Left forelimb (tissue), 1 donor: ENCODE results near the gene FAM72D.
"Not testable (repeated sequence)": the region's sequence is repeated elsewhere in the genome, so short reads cannot be mapped to it uniquely, and the experiment has no call there.

Source experiments
- DNase-seq: peaks from one replicate; pipeline ENCODE4 v3.0.0-alpha.2; 2018; ENCODE audit warnings: low spot score

The FAM72D gene

DNA sequence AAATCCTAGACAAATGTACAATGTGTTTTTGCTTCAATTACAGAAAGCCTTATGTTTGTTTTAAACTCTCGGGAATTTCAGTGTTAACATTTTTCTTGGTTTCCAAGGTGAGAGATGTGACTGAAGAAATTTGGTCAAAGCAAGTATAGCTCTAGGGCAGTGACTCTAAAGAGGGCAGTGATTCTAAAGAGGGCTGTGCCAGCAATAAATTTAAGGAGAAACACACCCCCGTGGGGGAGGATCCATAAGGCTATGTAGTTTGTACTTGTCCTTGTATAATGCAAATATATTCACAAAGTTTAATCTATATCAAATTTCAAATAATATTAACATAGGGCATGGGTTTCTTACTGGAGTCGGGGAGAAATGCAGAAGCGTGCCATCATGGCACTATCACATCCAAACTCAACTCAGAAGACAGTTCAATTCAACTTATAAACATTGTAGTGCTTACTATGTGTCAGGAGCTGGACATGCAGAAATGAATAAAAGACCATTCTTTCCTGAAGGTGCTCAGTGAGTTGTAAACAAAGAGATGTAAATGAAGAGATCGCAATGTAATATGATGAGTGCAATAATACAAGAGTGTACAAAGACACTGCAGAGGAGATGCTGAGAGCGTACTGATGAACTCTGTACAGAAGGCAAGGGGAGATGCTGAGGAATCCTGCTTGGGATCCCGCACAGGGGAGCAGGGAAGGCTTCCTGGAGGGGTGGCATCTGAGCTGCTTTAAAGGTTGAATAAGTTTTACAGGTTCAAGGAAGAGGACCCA is 13.1 kb upstream of the FAM72D start:
- DNase-seq = not testable (repeated sequence)

GRCh38 chr1:145093517-145094149 is 2.1 kb upstream of the FAM72D start:
- peak; percentile 64 for DNase-seq

- not testable (repeated sequence) for DNase-seq
Observed at GRCh38 chr1:145094655-145095211, 1.0 kb upstream of the FAM72D start.

DNA sequence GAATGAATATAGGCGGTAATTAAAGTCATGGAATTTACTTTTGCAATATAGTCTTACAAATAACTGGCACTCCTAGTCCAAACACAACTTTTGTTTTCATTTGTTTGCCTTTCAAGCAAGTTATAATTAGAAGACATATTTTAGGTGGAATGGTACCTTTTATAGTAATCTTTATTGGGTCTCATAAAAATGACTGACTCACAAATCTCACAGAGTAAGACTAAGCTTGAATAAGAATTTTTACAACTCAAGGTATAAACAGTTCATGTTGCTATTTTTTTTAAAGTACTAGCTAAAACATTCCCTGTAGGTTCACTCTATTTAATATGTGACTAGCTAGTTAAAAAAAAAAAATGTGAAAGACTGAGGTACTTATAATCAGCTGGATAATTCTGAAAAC is 6.0 kb downstream of the FAM72D start:
- DNase-seq = not testable (repeated sequence)

DNA sequence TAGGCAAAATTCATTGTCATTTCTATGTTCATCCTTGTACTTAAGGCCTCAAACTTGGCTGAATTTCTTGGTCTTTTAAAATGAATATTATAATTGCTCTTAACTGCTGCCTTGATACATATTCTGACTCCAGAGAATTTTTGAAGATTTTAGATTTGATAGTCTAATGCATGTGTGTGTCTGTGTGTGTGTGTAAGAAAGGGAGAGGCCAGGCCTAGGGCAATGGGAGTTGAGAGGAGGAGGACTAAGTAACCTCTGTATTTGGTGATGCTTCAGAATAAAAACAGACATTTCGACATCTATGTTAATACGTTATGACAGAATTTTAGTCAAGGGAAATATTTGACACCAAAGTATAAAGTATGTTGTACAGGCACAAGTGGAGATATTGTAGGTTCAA is 7.5 kb downstream of the FAM72D start:
- DNase-seq = not testable (repeated sequence)

DNA sequence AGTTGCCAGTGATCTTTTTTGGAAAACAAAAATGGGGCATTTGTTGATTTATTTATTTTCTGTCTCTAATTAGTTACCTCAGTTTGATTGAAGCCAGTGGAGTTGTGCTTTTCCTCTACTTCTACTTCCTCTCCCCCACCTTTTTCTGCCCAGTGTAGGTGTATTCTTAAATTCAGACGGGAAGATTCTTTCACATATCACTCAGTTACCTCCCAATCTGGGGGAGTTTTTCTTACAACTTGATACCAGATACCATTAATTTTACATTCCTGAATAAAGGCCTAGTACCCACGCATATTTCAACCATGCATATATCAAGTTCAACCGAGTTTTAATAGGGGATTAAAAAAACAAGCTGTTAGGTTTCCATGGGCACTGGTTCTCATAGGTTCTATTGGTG is 15.9 kb downstream of the FAM72D start:
- DNase-seq = not testable (repeated sequence)

DNA sequence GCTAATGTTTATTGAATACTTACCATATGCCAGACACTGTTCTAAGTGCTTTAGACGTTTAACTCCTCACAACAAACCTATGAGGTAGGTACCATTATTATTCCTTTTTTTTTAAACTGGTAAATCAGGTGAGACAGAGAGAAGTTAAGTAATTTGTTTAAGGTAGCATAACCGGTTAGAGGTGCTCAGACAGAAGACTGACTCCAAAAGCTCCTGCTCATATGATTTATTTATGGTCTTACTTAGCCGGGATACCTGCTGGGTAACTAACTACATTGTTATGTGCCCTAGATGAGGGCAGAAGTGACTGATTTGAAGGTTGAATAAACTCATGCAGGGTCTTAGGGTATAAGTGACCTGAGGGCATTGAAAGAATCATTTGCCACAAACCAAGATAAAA is 16.9 kb downstream of the FAM72D start:
- DNase-seq = not testable (repeated sequence)

GRCh38 chr1:145114560-145115057 is 18.8 kb downstream of the FAM72D start:
- not testable (repeated sequence) for DNase-seq

- not testable (repeated sequence) for DNase-seq
Observed at GRCh38 chr1:145115587-145116493, 20.1 kb downstream of the FAM72D start.

DNA sequence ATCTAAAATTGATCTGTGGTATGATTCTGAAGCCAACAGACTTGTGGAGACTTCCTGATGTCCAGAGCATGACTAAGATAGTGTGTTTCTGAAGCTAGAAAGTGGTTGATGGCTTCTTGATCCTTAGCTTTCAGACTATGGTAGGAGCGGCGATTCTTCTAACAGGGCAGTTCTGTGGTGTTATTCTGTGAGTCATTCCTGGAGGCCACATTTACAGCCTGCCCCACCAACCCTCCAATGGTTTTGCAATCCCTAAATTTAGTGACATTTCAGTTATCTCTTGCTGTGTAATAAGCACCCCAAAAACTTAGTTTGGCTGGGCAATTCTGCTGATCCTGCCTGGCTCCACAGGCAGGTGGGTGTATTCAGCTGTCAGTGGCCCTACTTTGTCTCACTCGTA is 24.1 kb downstream of the FAM72D start:
- DNase-seq = not testable (repeated sequence)

- not testable (repeated sequence) for DNase-seq
Observed at GRCh38 chr1:145122344-145123061, 26.7 kb downstream of the FAM72D start.

DNA sequence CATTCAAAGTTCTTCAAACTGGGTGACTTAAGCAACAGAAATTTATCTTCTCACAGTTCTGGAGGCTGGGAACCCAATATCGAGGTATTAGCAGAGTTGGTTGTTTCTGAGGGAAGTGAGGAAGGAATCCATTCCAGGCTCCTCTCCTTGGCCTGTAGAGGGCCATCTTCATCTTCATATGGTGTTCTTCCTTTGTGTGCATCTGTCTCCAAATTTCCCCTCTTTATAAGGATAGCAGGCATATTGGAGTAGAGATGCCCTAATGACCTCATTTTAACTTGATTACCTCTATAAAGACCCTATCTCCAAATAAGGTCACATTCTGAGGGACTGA is 27.3 kb downstream of the FAM72D start:
- not testable (repeated sequence) for DNase-seq

- DNase-seq = not testable (repeated sequence)
Observed at GRCh38 chr1:145123992-145124641, 28.3 kb downstream of the FAM72D start.

GRCh38 chr1:145125112-145125511 is 29.3 kb downstream of the FAM72D start:
- DNase-seq = not testable (repeated sequence)

DNA sequence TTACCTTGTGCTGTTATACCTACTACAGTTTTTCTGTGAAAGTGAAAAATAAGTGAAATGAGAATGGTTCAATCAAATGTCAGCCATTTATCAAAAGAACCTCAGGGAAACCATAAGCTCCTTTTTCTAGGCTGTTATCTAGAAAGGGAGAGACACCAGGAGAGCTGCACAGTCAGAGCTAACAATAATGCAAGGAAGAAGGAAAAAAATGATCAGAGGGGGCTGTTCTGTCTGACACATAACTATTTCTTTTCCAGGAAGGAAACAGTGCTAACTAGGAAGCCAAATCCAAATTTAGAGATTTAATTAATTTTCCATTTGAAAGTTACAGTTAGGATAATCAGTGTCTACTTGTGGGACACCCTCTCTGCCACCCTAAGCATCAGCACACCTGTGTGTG is 31.4 kb downstream of the FAM72D start:
- DNase-seq = not testable (repeated sequence)

GRCh38 chr1:145128697-145129469 is 33.1 kb downstream of the FAM72D start:
- not testable (repeated sequence) for DNase-seq

GRCh38 chr1:145134476-145134875 is 38.7 kb downstream of the FAM72D start:
- not testable (repeated sequence) for DNase-seq

DNA sequence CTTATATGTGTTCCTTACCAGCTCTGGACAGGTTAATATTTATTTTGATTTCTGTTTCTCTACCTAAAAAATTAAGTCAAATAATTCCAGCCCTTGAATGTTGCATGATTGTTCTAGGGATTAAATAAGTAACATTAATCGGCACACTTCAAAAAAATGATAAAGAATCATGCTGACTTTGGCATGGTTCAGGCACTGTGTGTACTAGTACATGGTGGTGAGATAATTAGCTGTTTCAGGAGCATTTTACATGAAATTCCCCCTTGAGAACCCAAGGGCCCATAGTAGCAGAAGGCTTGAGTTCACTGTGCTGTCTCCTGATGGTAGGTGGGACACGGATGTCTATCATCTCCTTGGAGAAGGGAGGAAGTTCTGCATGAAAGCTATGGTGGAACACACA is 44.8 kb downstream of the FAM72D start:
- DNase-seq = not testable (repeated sequence)

DNA sequence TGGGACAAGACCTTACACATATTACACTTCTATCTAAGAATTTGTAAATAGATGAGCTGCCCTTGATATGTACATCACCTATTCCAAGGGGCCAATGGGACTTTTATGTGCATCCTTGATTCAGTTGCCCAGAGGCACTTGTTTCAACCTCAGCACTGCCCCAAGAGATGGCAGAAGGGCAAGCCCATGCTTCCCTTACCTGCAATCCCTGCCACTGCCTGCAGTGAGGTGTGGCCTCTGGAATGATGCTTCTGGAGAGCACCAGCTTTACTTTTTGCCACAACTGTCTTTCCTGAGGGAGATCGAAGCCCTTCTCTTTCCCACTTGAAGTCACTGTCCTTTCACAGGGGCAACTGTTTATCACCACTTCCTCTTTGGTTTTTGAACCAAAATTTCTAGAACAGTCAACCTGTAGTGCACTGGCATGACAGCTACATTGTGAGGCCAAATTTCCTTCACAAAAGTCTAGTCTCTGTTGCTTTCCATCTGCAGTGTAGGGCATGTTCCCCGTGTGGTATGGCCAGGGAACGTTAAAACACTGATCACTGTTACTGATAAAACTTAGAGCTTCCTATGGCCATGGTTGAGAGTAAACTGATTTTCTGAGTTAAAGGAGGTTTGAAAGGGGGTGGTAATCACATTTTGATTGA is 48.6 kb downstream of the FAM72D start:
- not testable (repeated sequence) for DNase-seq
